Measurements from ENCODE around the gene SLC4A5. TPM values are rescaled to one million over a fixed set of nuclear protein-coding genes. Genes with fewer than 3 reads are reported as not detected.

The SLC4A5 gene
- total and polyA plus RNA-seq, 2 of the 8 experiments (the other 6 are each of a cell fraction or from before 2014, with no cell fraction given) = 0.42 to 0.52 TPM

DNA sequence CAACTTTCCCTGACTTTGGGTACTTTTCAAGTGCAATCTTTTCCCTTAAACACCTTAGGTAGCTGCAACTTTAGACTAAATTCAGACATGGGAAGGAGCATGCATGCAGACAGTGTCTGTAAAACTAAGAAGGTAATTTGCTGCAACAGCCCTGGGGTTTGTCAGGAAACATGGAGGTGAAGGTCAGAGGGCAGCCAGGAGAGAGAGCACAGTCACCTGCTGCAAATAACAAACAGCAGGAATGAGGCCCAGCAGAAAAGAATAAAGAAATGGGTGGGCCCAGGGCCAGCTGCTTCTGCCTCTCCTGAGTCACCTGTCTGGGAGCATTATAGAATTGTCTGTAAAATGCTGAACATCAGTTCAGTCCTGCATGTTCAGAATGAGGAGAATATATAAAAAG is 109.6 kb downstream of the SLC4A5 start:
- no peak overlapping the region for H2AFZ ChIP-seq (ENCODE audit: low read length)
- TF ChIP-seq TAF7 (optimal IDR thresholded peaks at IDR 0.05; ENCODE audit: borderline replicate concordance, low read depth, low read length) (no peak), SP1 (IDR thresholded peaks at IDR 0.05; ENCODE audit: low read depth, low read length) (no peak), RFX5 (IDR thresholded peaks at IDR 0.05; ENCODE audit: borderline replicate concordance, low read depth, low read length) (no peak), CHD2 (IDR thresholded peaks at IDR 0.05; ENCODE audit: low read length) (no peak), HDAC2 (IDR thresholded peaks at IDR 0.05; ENCODE audit: borderline replicate concordance in 1 of 2, low read depth in 2 of 2, low read length in 2 of 2) (no peak), HDAC6 (IDR thresholded peaks at IDR 0.05; ENCODE audit: low read depth, low read length) (no peak), CBX8 (IDR thresholded peaks at IDR 0.05; ENCODE audit: borderline replicate concordance, low read depth, low read length) (no peak), POLR2A (IDR thresholded peaks at IDR 0.05; ENCODE audit: control extremely low read depth in 1 of 2, low read depth in 2 of 2, low read length in 2 of 2) (no peak), RBBP5 (IDR thresholded peaks at IDR 0.05; ENCODE audit: borderline replicate concordance, low read depth, low read length) (no peak), POU5F1 (IDR thresholded peaks at IDR 0.05; ENCODE audit: low read depth, low read length) (no peak), SP4 (IDR thresholded peaks at IDR 0.05; ENCODE audit: low read length) (no peak), ASH2L (IDR thresholded peaks at IDR 0.05; ENCODE audit: low read length) (no peak)
- TF ChIP-seq, protein P1, sequence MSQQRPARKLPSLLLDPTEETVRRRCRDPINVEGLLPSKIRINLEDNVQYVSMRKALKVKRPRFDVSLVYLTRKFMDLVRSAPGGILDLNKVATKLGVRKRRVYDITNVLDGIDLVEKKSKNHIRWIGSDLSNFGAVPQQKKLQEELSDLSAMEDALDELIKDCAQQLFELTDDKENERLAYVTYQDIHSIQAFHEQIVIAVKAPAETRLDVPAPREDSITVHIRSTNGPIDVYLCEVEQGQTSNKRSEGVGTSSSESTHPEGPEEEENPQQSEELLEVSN (IDR thresholded peaks at IDR 0.05) = no peak

More for the DNA sequence above, 109.6 kb downstream of the SLC4A5 start:
- POLR2A ChIA-PET (ENCODE audit: partially characterized antibody) = interaction anchor here (11.3 to 72.1 kb wide), 2 partner anchors 10 to 56 kb away, joined by 91 to 2699 read pairs; partner anchors contain the start of genes BOLA3, MOB1A and MTHFD2
- H4K5ac ChIP-seq (ENCODE audit: insufficient read length, low read depth, low read length) = no peak overlapping the region
- no peak overlapping the region for H2BK5ac ChIP-seq (ENCODE audit: low read depth, low read length)
- no peaks in the 10 kb centered on the region for H3K27me3 ChIP-seq (replicated peaks in 1 of 4; ENCODE audit: control insufficient read depth in 3 of 4, extremely low read depth in 1 of 4, insufficient read depth in 3 of 4, low read length in 3 of 4)
- no peaks in the 10 kb centered on the region for H3K9me3 ChIP-seq (ENCODE audit: insufficient read depth in 2 of 2, low read depth in 1 of 2, low read length in 1 of 2)
- no peaks in the 10 kb centered on the region; a peak in 2 of 7 replicates for H3K4me1 ChIP-seq (replicated peaks in 1 of 4; ENCODE audit: control insufficient read depth in 3 of 4, insufficient read depth in 4 of 4, low read length in 3 of 4)
- no peak for DNase-seq (ENCODE audit: low read depth in 1 of 2, low spot score in 2 of 2)
- H3K18ac ChIP-seq (ENCODE audit: extremely low read depth, low read length) = no peak overlapping the region
- H3K36me3 ChIP-seq (ENCODE audit: control insufficient read depth in 2 of 4, insufficient read depth in 4 of 4, low read length in 3 of 4) = no peaks in the 10 kb centered on the region
- H3K23ac ChIP-seq (ENCODE audit: insufficient read length) = no peak overlapping the region
- H4K20me1 ChIP-seq (replicated peaks in 1 of 2; ENCODE audit: control insufficient read depth in 1 of 2, insufficient read depth in 2 of 2, low read length in 2 of 2) = no peaks in the 10 kb centered on the region
- no peak overlapping the region for H4K8ac ChIP-seq (ENCODE audit: extremely low read depth, insufficient read depth, low read length)
- H3K79me1 ChIP-seq (ENCODE audit: low read depth, low read length) = no peaks in the 10 kb centered on the region
- H3K4me2 ChIP-seq (ENCODE audit: insufficient read depth in 1 of 2, low read depth in 2 of 2, low read length in 2 of 2) = no peak overlapping the region
- no peak overlapping the region for H3K9ac ChIP-seq (replicated peaks in 1 of 4; ENCODE audit: extremely low read depth in 1 of 4, low read depth in 3 of 4, low read length in 3 of 4)
- no peak overlapping the region for H2BK120ac ChIP-seq (replicated peaks; ENCODE audit: low read depth, low read length)
- H3K79me2 ChIP-seq (ENCODE audit: control insufficient read depth in 1 of 2, insufficient read depth in 2 of 2, low read length in 2 of 2) = no peaks in the 10 kb centered on the region
- H2BK12ac ChIP-seq (ENCODE audit: low read depth, low read length) = no peak overlapping the region
- no peak overlapping the region for H2BK20ac ChIP-seq (ENCODE audit: low read length)
- no peak overlapping the region for H2BK15ac ChIP-seq (ENCODE audit: low read length)
- H4K91ac ChIP-seq (replicated peaks; ENCODE audit: insufficient read length, low read length) = no peak overlapping the region
- no peak for FAIRE-seq
- H3K56ac ChIP-seq (replicated peaks; ENCODE audit: insufficient read length, low read depth, low read length) = no peak overlapping the region
- H3K14ac ChIP-seq (ENCODE audit: insufficient read length) = no peak overlapping the region
- CTCF ChIA-PET (ENCODE audit: partially characterized antibody) = interaction anchor here (1.4 to 1.6 kb wide), 2 partner anchors 16 to 102 kb away, joined by 5 to 6 read pairs; no protein-coding TSS in a partner anchor
- no peak overlapping the region for H2AK5ac ChIP-seq (ENCODE audit: low read depth, low read length)
- H3K27ac ChIP-seq (ENCODE audit: low read depth, low read length) = no peak overlapping the region
- 0 out of 2 replicates have a peak, but pooled peaks cover 2% of the 10 kb centered on the region for H3K23me2 ChIP-seq (ENCODE audit: low read depth, low read length)
- H3K4me3 ChIP-seq (ENCODE audit: extremely low read depth in 1 of 4, insufficient read depth in 2 of 4, low read depth in 3 of 4, low read length in 4 of 4) = no peak overlapping the region
- H3K4ac ChIP-seq (replicated peaks; ENCODE audit: insufficient read length, low read depth, low read length) = no peak overlapping the region

Measured in H1 (cell line).